ENCODE results near the gene FGD6.
"Not testable (repeated sequence)": the region's sequence is repeated elsewhere in the genome, so short reads cannot be mapped to it uniquely, and the experiment has no call there.

The FGD6 gene

DNA sequence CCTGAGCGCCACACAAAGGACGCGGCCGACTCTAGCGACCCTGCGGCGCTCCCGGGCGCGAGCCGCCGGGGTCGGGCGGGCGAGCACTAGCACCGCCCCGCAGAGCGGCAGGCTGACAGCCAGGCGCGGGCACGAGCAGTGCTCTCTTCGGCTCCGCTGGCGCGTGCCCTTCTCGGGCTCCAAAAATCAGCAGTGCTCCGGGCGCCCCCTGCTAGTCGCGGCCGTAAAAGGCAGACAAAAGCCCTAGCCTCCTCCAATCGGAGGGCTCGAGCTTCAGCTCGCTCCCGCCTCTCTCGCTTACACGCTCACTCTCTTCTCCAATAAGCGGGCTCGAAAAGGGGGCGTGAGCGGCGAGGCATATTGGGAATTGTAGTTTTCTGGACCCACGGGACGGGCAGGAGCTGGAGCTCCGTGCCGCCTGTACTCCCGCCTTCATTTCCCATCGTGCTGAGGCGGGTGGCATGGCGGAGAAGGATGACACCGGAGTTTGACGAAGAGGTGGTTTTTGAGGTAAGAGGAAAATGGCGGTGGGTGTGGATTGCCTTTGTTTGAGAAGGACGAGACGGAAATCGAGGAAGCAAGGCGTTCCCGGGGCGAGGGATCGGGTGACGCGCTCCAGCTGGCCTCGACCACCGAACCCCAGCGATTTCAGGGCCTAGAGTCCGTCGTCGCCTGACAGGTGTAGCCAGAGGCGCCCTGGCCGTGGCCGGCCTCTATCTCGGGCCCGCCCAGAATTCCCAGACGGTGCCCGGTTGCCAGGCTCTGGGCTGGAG, at the start of gene FGD6, which contains the start of gene VEZT:
Gene FGD6 (minus strand): TSS at position 91 of the 773 bp plus-strand sequence. CDS start 227 bp downstream, outside the sequence.
Gene VEZT (plus strand): TSS at position 431 of the 773 bp plus-strand sequence. CDS start 44 bp downstream, at position 475.
- DNase-seq, result peak; percentile 98

DNA sequence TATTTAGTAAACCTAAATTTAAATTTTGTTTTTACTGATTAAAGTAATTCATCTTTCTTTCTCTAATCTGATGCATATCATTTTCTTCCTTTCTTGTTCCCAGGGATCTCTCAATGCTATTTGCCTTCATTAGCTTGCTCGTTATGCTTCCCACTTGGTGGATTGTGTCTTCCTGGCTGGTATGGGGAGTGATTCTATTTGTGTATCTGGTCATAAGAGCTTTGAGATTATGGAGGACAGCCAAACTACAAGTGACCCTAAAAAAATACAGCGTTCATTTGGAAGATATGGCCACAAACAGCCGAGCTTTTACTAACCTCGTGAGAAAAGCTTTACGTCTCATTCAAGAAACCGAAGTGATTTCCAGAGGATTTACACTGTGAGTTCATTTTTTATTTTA, 49.0 kb upstream of the FGD6 start:
- DNase-seq, result no peak

DNA sequence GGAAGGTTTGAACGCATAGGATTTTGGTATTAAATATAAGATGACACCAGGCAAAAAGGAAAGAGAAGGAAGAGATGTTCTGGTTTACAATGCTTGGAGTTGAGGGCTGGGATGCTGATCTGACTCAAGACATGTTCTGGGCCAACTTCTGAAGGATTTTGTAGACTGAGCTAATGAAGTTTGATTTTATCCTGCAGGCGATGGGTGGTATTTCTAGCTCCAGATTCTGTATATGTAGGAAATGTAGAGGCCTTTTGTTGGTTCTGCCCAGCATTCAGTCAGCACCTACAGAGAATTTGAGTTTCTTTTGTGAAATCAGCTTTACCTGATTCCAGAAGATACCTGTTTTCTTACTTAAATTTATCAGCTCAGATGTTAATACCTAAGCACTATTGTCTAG, 48.5 kb upstream of the FGD6 start:
- DNase-seq, result no peak

DNA sequence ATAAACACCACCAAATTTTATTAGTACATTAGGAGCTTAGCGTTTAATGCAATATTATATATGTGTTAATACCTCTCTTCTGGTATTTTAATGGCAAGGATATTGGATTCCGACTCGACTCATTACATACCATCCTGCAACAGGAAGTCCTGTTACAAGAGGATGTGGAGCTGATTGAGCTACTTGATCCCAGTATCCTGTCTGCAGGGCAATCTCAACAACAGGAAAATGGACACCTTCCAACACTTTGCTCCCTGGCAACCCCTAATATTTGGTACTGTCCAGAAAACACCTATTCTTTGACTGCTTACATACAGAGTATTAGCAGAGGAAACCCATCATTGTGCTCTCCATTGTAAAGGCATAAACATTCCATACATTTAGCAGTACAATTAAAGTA, 45.5 kb upstream of the FGD6 start:
- no peak for DNase-seq

DNA sequence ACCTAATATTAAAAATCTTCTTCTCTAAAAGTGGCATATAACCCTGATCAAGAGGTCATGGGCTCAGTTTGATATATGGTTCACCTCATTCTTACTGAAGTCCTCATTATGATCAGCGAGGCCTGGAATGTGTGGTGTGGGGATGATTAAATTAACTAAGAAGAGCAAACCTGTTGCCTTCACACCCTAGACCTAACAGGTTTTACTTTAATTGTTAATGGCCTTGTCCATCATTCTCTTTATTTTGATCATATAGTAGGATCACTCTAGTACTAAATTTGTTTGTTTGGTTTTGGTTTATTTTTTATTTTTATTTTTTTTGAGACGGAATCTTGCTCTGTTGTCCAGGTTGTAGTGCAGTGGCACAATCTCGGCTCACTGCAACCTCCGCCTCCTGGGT, 43.8 kb upstream of the FGD6 start:
- no peak for DNase-seq

DNA sequence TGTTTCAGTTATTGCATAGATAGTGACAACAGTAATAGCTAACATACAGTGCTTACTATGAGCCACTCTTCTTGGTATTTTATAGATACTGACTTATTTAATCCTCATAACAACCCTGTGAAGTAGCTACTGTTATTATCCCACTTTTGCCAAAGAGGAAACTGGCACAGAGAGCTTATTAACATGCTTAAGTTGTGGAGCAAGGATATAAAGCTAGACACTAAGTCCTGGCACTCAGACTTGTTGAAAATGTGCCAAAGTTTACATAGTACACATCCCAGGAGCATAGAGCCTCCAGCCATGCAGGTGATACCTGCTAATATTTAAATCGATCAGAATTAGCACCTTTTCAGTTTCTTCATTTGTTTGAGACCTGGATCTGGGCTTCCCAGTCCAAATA, 42.1 kb upstream of the FGD6 start:
- DNase-seq, result no peak

DNA sequence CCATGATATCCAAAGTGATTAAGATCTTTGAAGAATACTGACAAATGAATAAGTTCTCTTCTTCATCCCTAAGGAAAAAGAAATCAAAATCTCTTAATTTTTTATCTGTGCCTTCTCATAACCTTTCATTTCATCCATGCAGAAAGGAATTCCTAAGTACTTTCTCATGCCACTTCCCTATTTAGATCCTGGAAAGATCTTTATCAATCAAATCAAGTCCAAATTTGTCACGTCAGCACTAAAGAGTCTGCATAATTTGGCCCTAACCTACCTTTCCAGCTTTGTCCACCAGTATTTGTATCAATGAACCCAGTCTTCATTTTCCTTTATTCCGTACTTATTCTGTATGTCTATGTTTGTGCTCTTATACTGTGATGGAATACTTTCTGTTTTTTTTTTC, 41.5 kb upstream of the FGD6 start:
- no peak for DNase-seq

DNA sequence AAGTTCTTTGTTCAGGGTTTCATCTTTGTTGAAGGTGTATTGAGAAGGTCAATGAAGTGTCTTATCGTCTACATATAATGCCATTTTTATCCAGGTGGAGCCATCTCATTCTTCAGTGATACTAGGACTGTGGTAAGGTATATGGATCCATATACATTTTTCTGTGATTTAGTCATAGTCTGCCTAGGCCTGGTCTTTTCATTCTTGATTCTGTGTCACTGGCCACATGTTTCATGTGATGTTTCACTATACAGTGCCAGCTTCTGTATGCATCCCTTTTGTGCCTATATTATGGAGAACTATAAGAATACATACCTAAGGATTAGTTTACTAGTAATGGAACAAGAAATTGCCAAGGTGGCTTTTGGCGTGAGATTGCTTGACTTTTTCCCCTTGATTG, 40.9 kb upstream of the FGD6 start:
- no peak for DNase-seq

DNA sequence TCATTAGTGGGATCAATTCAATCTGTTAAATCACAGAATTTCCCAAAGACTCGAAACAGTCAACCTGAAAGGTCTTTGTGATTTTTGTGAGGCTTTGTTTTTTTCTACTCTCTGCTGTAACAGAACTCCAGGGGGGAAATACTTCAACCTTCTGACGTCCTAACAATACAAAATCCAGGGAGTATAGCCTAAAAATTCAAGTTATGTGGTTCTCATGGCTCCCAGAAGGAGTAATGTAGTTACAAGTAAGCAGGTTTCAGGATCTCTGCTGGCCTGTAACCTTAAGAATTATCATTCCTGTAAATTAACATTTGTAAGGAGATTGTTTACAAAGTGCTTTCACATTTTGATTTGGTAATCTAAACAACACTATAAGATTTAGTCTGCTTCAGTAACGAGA, 40.3 kb upstream of the FGD6 start:
- no peak for DNase-seq

DNA sequence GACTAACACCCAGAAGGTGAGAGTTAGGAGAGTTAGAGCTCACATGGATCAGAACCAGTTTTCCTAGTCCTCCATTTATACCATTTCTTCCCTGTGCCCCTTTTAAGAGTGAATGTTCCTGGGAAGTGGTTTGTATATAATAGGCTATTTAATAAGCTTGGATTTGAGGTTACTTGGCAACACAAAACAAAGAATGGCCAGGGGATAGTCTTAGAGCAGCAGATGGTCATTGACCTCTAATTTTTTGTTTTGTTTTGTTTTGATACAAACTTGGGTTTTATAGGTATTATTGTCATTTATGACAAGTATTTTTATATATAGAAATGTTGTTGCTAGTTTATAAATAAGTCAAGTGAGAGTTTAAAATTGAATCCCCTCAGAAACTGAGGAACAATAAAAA, 36.1 kb upstream of the FGD6 start:
- DNase-seq, result no peak

DNA sequence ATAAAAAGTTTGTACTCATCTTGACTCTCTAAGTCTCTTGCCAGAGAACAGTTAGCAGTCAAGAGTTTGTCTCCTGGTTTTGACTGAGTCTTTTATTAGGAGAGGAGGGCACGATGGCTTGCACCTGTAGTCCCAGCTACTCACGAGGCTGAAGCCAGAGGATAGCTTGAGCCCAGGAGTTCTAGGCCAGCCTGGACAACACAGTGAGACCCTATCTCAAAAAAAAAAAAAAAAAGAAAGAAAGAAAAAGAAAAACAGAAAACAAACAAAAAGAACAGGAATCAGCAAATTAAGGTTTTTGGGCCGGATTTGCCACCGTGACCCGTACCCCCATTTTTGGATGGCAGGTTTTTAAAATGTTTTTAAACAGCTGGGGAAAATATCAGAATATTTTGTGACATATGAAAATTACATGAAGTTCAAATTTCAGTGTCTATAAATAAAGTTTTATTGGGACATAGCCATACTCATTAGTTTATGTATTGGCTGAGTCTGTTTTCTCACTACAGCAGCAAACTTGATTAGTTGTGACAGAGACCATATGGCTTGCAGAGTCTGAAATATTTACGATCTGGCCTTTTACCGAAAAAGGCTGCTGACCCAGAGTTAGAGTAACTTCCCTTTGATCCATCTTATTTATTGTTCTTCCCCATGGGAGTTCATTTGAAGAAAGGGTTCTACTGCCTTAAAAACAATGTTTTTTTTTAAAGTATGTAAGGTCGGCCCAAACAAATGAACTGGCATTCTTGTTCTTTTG, 31.5 kb upstream of the FGD6 start:
- no peak for DNase-seq

DNA sequence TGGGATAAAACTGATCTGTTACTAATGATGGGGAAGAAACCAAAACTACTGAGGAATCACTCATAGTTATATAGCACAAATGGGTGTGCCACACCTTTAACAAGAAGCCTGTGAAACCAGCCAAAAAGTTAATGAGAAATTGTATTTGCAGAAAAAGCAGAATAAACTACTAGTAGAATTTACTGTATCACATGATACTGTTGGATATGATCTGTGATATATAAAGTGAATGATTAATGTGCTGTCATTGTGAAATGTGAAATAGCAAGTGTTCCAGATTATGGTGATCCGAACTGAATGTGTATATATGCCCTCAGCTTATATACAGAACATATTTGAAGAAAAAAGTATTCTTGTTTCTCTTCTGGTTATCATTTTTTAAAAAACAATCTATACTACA, 30.8 kb upstream of the FGD6 start:
- no peak for DNase-seq

DNA sequence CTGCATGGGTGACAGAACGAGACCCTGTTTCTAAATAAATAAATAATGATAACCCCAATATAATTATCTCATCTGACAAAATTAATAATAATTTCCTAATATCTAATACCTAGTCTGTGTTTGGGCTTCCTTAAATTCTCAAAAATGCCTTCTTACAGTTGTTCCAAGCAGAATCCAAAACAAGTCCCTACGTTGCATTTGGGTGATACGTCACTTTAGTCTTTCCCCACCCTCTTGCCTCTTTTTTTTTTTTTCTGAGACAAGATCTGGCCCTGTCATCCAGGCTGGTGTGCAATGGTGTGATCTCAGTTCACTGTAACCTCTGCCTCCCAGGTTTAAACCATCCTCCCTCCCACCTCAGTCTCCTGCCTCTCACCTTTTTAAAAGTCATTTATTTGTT, 27.1 kb upstream of the FGD6 start:
- DNase-seq, result no peak

DNA sequence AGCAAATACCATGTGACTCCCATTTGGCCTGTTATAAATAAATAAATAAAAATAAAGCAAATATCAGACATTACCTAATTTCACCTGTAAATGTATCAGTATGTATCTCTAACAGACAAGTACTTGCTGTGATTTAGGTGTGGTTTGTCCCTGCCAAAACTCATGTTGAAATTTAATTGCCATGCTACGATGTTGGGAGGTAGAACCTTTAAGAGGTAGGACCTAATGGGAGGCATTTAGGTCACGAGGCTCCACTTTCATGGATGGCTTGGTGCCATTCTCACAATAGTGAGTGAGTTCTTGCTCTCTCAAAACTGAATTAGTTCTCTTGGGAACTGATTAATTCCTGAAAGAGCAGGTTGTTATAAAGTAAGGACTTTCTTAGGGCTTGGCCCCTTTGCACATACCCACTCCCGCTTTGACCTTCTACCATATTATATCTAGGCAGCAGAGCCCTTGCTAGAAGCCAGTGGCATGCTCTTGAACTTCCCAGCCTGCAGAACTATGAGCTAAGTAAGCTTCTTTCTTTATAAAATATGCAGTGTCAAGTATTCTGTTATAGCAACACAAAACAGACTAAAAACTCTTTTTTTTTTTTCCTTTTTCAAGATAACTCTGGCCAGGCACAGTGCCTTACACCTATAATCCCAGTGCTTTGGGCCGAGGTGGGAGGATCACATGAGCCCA, 26.4 kb upstream of the FGD6 start:
- DNase-seq, result no peak

DNA sequence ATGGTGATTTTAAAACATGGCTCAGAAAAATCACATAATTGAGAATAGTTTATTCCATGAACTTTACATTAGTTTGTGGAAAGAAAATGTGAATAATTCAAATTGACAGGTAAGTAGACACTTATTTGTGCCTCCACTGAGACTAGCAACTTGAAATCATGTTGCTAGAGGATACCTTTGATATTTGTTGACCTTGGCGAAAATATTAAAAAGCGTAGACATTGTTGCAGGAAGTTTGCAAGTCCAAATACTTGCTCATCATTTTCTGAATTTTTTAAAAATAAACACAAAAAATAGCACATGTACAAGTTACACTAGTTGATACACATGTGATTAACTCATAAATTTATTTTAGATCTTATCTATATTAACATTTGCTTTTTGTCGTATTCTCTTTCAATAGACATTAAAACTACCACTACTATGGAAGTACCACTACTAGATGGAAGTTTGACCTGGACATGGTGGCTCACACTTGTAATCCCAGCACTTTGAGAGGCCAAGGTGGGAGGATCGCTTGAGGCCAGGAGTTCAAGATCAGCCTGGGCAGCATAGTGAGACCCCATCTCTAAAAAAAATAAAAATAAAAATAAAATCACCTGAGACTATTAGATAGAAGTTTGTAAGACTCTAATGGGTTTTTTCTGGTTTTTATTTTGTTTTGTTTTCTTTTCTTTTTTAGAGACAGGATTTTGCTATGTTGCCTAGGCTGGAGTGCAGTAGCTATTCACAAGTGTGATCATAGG, 24.7 kb upstream of the FGD6 start:
- no peak for DNase-seq

DNA sequence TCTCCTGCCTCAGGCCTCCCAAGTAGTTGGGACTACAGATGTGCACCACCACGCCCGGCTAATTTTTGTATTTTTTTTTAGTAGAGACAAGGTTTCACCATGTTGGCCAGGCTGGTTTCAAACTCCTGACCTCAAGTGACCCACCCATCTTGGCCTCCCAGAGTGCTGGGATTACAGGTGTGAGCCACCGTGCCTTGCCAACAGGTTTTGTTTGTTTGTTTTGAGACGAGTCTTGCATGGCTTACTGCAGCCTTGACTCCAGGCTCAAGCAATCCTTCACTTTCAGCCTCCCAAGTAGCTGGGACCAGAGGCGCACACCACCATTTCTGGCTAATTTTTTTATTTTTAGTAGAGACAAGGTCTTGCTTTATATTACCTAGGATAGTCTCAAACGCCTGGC, 23.9 kb upstream of the FGD6 start:
- not testable (repeated sequence) for DNase-seq

DNA sequence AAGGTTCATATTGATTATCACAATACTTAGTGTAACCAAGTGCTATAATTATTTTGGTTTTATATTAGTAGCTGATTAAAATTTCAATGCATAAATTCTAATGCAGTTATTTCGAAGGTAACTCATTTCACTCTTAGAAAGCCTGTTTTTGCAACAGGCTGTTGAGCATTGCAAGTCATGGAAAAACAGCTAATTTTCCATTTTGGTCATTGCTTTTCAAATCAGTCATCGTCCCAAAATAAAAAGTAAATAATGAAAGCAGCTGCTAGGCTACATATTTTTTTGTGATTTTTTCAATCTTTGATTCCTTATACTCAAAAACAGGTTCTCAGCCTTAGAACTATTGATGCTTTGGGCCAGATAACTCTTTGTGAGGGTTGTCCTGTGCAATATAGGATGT, 23.3 kb upstream of the FGD6 start:
- DNase-seq, result no peak

DNA sequence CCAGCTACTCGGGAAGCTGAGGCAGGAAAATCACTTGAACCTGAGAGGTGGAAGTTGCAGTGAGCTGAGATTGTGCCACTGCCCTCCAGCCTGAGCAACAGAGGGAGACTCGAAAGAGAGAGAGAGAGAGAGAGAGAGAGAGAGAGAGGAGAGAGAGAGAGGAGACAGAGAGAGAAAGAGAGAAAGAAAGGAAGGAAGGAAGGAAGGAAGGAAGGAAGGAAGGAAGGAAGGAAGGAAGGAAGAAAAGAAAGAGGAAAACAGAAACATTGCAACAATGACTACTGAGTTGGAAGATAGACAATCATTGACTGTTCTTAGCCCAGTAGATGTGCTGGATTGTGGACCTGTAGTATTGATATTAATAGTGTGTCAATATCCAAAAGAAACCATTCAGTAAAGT, 22.6 kb upstream of the FGD6 start:
- not testable (repeated sequence) for DNase-seq

DNA sequence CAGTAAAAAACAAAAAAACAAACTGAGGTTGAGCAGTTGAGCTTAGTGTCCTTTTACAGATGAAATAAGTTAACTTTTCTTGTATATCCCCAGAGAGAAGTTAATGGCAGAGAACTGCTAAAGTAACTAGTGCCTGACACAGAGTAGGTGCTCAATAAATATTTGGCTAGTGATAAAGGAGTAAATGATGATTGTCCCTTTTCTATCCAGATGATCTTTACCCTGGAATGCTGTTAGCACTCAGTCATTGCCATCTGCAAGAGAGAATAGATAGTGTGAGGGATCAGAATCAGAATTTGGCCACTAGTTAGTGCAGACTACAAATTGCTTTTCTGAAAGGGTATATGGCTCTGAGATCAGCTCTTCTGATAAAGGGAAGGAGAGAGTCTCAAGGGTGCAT, 21.9 kb upstream of the FGD6 start:
- no peak for DNase-seq

DNA sequence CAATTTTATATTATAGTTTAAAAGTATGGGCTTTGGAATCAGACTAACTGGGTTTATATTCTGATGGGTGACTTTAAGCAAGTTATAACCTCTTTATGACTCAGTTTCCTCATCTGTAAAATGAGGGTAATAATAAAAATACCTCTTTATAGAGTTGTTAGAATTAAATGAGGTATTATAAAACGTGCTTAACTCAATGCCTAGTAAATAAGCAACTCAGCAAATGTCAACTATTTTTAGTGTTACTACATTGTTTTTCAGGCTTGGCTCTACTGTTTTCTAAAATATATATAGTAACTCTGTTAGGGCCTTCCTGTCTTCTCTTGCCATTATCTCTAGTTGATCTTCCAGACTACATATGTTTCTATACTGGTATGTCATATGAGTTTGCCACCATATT, 20.9 kb upstream of the FGD6 start:
- DNase-seq, result no peak

DNA sequence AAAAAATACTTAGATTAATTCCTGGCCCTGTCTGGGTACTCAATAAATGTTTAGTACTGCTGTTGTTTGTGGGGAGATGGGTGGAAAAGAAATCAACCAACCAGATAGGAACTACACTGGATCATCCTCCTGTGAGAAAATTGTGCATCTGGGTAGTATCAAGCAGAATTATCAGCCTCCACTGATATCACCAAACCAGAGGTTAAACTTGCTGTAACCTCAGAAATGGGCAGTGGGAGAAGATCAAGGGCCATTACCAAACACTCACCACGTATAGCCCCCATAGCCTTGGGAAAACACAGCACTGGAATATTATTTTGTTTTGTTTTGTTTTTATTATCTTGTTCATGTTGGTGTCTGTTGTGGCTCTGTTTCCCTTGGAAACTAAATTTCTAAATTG, 20.0 kb upstream of the FGD6 start:
- DNase-seq, result no peak

DNA sequence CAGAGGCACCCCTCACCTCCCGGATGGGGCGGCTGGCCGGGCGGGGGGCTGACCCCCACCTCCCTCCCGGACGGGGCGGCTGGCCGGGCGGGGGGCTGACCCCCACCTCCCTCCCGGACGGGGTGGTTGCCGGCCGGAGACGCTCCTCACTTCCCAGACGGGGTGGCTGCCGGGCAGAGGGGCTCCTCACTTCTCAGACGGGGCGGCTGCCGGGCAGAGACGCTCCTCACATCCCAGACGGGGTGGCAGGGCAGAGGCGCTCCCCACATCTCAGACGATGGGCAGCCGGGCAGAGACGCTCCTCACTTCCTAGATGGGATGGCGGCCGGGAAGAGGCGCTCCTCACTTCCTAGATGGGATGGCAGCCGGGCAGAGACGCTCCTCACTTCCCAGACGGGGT, 18.4 kb upstream of the FGD6 start:
- DNase-seq, result not testable (repeated sequence)

DNA sequence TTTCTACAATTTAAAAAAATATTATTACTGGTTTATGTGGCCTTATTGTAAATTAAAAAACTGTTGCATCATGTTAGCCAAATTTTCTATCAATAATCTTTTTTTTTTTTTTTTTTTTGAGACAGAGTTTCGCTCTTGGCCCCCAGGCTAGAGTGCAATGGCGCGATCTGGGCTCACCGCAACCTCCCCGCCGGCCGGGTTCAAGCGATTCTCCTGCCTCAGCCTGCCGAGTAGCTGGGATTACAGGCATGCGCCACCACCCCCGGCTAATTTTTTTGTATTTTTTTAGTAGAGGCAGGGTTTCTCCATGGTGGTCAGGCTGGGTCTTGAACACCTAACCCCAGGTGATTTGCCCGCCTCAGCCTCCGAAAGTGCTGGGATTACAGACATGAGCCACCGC, 16.9 kb upstream of the FGD6 start:
- not testable (repeated sequence) for DNase-seq

Data from activated CD4-positive, alpha-beta T cell treated with anti-CD3 and anti-CD28 coated beads, Interleukin-2, amount 50 U/mL, for 4 hours (primary cell).